Suppressor macrophage (primary cell): ENCODE measurements around the gene SLX4IP.
"Not testable (repeated sequence)": the region's sequence is repeated elsewhere in the genome, so short reads cannot be mapped to it uniquely, and the experiment has no call there.

ENCODE experiments used
- DNase-seq, 4 experiments: peaks; one replicate each; pipeline ENCODE4 v3.0.0-alpha.2; 2020 to 2022

The SLX4IP gene

GRCh38 chr20:10578607-10579006, 143.5 kb downstream of the SLX4IP start:
- no peak for DNase-seq

DNA sequence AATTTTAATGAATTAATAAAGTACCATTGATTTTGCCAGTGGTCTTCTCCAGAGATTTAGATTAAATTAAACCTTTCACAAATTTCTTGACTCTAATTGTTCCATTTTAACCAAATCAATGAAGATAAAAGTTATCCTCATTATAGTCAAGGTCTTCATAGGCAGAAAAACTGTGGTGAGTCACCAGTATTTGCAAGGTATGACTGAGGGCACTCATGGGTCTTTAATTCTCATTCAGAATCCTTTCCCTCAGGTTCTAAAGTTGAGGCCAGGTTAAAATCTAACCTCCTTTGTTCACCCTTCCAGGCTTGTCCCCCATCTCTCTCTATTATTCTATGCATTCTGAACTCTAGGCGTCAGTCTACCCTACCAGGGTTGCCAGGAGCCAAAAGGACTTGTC, 144.8 kb downstream of the SLX4IP start:
- no peak for DNase-seq

GRCh38 chr20:10580700-10581099, 145.6 kb downstream of the SLX4IP start:
- no peak for DNase-seq

DNA sequence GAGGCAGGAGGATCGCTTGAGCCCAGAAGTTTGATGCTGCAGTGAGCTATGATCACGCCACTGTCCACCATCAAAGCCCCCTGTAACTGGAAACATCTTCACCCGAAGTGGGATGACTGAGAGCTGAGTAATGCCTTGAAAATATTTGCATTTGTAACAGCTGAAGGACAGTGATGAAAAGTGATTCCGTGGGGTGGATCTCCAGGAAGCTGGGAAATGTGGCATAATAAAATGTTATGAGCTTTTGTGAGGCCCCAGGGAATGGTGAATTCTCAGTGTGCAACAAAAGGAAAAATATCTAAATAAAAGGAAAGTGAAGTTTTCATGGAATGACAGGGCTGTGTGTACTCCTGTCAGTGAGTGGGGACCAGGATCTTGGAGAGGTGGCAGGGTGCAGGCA, 146.7 kb downstream of the SLX4IP start:
- DNase-seq, result no peak

GRCh38 chr20:10584371-10584770, 149.3 kb downstream of the SLX4IP start:
- DNase-seq, result no peak

DNA sequence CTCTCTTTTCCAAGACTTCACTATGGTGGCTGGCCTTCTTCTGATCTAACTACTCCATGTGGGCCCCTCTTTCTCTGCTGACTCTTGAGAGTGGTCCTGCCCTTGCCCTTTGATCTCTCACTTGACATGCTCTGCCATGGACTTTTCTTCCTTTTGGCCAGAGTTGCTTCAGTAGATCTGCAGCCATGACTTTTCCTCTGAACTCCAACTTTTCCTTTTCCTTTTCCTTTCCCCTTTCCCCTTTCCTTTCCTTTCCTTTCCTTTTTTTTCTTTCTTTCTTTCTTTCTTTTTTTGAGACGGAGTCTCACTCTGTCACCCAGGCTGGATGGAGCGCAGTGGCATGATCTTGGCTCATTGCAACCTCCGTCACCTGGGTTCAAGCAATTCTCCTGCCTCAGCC, 150.2 kb downstream of the SLX4IP start:
- no peak for DNase-seq

GRCh38 chr20:10586296-10586695, 151.2 kb downstream of the SLX4IP start:
- DNase-seq, result no peak

GRCh38 chr20:10590446-10590845, 155.3 kb downstream of the SLX4IP start:
- not testable (repeated sequence) for DNase-seq

DNA sequence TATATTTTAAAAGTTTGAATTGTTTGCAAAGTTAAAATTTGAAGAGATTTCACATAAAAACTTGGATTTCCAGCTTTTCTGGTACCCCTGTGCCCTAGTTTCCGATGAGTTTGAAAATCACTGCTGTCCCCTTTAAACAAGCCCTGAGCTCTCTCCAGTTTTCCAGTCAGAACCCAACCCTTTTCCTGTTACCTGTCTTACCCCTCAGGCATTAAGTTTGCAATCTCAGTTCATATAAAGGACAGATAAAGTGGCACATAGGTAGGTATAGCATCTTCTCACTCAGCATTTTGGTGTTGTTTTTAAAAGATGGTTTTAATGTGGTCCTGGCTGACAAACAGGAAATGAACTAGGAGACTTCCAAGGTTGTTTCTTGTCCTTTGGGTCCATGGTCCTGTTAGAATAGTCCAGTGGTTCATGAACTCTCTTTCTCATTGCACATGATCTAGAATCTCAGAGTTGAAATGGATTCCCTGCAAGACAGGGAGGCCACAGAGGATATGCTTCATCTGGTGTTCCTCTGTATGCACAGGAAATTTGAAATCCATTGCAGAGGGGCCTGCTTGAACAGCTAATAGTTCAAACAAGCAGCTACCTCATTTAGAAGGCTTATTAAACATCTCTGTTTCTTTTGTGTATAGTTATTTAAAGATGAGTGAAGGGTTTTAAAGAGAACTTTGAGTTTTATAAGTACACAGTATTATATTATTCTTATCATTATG, 156.0 kb downstream of the SLX4IP start:
- DNase-seq, result no peak

GRCh38 chr20:10591946-10592521, 156.9 kb downstream of the SLX4IP start:
- DNase-seq, result no peak

GRCh38 chr20:10594296-10594868, 159.3 kb downstream of the SLX4IP start:
- DNase-seq, result peak in 1 of 4 experiments; percentile 2

- DNase-seq, result no peak
Observed at GRCh38 chr20:10595266-10595665, 160.2 kb downstream of the SLX4IP start.

DNA sequence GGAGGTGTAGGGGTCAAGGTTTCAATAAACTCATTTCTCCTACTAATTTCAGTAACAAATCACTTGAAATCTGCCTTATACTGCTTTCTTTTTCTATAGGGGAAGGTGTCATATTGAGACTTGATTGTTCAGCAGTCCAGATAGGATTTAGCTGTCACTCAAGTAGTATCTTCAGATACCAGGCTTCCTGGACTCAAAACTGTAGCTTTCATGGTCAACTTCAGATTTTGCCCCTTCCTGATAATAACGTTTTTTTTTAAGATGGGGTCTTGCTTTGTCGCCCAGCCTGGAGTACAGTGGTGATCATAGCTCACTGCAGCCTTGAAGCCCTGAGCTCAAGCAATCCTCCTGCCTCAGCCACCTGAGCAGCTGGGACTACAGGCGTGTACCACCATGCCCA, 160.9 kb downstream of the SLX4IP start:
- no peak for DNase-seq

DNA sequence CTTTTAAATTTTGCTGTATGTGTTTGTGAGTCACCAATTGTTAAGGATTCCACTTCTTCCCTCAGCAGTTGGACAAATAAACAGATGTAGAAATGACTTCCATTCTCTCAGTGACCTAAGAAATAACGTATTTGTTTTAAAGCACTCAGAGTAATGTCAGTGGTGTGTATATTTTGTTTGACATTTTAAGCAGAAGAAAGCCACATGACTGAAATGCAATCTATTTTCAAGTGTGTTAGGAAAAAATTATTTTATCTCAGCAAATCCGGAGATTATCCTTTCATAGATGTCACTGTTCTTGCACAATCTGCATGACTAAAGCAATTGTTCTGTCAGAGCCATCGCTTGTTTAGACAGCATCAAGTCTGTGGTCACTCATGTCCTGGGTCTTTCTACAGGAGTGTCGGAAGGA, 161.6 kb downstream of the SLX4IP start:
- DNase-seq, result peak; percentile 55 to 89 (median 78)

GRCh38 chr20:10597637-10598036, 162.5 kb downstream of the SLX4IP start:
- DNase-seq, result no peak

DNA sequence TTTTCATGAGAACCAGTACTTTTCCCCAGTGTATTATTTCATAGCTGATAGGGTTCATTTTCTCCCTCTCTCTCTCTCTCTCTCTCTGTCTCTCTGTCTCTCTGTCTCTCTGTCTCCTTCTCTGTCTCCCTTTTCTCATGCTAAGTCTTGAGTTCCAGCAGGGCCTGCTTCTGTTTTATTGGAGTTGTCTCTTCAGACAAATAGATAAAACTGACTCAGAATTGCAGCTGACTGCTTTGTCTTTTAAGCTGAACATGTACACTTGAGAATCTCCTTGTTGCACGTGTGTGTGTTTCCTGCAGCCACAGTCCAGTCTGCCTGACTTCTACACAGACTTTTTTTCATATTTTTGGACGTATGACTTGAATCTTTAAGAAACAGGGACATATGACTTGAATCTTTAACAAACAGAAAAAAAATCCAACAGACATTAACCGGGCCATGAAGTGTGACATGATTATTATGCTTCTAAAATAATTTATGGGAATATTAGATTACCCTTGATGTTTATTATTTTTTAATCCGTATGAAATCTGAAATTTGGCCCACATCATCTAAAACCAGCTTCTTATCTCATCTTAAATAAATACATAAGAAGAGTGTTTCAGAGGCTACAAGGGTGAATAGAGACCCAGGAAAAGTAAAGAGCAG, 167.2 kb downstream of the SLX4IP start:
- DNase-seq, result no peak

DNA sequence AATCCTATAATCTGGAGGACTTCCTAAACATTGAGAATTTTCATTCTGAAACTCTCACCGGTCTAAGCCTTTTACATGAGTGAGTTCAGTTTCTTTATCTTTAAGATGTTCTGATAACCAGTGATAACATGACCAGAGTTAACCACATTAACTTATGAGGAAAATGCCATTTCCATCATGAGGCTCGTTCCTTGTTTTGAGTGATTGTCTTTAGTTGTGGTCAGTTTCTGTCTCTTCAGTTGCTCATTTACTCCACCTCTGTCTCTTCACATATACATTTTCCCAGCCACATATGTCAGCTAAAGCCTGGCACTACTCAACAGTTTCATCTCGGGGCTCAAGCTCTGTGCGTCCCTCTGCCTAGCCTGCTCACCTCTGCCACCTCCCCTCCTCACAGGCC, 168.3 kb downstream of the SLX4IP start:
- DNase-seq, result no peak

- no peak for DNase-seq
Observed at GRCh38 chr20:10603971-10604864, 169.1 kb downstream of the SLX4IP start.

GRCh38 chr20:10604865-10605440, 169.8 kb downstream of the SLX4IP start:
- DNase-seq, result no peak

DNA sequence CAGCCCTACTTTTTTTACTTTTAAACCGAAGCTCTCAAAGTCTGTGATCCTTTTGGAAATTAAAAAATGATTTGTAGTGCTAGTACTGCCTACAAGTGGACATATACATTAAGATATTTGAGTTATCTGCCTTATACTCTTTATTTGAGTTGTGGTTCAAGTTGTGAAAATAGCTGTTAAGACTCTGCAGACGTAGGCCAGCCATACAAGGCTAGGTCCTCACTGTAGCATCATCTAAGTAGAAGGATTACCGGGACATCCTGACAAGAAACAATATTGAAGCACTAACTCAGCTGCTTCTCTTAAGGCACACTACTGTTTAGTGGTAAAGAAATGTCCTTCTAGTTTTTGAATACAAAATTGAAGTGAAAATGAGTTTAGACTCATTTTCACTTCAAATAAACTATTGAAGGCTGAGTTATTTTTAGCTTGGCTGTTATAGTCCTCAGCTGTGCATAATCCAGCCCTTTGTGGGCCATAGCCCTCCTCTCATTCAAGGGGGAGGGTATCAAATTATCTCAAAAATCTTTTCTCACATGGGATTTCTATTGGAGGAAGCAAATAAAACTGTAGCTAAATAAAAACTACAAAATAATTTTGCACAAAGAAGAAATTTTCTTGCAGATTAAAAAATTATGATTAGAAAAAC, 170.6 kb downstream of the SLX4IP start:
- DNase-seq, result no peak

GRCh38 chr20:10609276-10609675, 174.2 kb downstream of the SLX4IP start:
- no peak for DNase-seq

DNA sequence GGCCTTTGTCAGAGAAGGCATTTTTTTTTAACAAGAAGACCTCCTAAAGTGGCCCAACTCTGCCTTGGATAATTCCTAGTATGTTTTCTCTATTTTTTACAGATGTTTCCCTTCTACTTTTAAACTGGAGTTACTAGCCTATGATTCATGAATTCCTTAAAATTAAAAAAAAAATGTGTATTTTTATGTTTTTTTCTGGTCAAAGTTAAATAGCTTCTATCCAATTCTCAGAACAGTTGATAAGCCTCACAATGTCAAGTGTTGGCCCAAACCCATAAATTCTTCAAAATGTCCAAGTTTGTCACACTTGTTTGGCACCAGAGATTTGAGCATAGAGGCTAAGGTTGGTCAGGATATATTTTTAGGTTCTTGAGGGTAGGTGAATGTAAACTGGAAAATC, 174.7 kb downstream of the SLX4IP start:
- DNase-seq, result no peak
